ENCODE measurements around the gene G6PD.
"Not testable (repeated sequence)": the region's sequence is repeated elsewhere in the genome, so short reads cannot be mapped to it uniquely, and the experiment has no call there.

G6PD gene

DNA sequence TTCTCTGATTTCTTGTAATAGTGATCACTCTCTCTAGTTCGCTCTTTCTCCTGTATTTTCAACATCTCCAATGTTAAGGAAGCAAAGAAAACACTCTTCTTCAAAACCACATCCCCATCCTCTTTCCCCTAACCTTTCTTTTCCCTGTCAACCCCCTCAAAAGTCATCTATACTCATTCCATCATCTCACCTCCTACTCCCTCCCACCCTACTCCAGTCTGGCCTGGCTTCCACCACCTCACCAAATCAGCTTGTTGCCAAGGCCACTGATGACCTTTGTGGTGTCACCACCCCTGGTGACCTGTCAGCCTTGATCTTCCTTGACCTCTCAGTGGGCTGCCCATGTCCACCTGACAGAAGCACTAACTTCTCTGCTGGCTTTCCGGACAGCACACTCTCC lies 32.9 kb downstream of the G6PD start:
- DNase-seq = no peak

DNA sequence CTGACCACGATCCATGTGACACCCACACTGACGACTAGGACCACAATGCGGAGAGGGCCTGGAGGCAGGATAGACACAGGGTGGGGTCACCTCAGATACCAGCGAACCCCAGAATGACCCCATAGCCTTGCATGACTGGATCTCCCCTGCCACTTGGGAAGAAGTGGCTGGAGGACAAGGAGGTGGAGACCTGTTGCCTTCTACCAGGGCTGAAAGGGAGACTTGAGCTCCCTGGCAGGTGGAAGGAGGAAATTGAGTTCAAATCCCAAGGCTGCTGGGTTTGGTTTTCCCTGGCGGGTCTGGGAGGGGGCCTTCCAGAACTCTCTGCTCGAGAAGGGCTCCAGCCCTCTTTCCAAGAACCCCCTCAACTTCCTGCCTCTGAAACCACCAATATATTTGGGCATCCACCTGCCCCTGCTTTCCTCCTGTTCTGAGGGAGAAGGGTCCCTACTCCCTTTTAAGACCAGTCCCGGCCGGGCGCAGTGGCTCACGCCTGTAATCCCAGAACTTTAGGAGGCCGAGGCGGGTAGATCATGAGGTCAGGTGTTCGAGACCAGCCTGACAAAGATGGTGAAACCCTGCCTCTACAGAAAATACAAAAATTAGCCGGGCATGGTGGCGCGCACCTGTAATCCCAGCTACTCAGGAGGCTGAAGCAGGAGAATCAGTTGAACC lies 33.6 kb downstream of the G6PD start:
- no peak for DNase-seq

DNA sequence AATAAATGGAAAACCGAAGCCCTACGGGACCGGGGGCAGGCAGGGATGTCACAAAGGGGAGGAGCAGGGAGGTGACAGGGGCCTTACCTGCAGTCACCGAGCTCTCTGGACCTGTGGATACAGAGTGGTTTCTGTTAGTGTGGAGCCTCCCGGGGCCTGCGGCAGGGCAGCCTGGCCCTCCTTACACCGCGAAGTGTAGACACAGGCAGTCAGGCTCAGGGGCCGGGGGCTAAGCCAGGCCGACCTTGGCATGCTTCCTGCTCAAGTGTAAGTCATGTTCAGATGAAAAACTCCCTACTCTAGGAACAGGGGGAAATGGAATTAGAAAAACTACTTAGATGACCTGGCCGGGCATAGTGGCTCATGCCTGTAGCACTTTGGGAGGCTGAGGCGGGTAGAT lies 34.9 kb downstream of the G6PD start:
- DNase-seq = no peak

DNA sequence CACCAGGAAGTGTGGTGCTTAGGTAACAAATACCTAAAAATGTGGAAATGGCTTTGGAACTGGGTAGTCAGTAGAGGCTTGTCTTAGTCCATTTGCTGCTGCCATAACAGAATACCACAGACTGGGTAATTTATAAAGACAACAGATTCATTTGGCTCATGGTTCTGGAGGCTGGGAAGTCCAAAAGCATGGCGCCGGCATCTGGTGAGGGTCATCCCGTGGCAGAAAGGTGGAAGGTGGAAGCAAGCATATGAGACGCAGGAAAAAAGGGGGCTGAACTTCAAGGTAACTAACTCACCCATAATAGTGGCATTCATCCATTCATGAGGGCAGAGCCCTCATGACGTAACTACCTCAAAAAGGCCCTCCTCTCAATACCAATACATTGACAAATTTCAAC lies 37.2 kb downstream of the G6PD start:
- DNase-seq = no peak

DNA sequence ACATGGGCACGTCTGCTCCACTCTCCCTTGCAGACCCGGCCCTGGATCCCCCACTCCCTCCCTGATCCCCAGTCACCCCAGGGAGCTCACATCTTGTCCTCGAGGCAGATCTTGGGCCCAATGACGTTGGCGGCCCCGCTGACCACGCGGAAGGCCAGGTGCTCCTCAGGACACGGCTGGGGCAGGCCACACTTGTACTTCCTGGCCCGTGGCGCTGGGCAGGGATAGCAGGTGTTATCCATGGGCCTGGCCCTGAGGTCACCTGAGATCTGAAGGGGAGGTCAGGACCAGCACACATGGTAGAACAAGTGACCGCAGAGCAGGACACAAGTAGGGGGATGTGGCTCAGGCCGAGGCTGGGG lies 38.3 kb downstream of the G6PD start:
- no peak for DNase-seq

DNA sequence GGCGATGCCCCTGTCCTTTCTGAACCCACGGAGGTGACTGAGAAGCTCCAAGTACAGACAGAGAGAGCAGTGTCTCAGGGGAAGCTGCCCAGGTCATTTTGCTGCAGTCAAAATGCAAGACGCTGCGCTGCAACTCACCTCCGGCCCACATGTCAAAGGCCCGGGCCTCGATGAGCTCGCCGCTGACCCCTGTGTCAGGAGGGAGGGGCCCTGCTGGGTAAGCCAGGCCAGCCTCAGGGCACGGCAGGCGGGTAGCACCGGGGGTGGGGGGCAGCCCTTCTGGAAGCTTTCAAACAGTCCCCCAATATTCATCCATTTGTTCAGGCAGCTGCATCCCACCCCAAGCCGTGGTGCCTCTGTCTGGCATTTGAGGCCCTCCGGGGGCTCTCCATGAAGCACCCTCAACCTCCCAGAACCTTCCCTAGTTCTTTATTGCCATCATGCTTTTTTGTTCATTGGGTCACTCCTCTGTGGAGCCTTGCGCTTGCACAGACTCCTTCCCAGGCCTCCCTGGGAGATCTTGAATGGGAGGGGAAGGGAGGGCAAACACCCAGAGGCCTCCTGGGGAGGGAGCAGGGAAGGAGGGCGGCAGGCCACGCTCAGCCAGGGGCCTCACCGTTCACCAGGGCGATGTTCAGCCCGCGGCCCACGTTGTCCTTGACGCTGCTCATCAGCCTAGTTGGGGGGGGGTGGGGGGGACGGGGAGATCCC lies 38.8 kb downstream of the G6PD start:
- no peak for DNase-seq

DNA sequence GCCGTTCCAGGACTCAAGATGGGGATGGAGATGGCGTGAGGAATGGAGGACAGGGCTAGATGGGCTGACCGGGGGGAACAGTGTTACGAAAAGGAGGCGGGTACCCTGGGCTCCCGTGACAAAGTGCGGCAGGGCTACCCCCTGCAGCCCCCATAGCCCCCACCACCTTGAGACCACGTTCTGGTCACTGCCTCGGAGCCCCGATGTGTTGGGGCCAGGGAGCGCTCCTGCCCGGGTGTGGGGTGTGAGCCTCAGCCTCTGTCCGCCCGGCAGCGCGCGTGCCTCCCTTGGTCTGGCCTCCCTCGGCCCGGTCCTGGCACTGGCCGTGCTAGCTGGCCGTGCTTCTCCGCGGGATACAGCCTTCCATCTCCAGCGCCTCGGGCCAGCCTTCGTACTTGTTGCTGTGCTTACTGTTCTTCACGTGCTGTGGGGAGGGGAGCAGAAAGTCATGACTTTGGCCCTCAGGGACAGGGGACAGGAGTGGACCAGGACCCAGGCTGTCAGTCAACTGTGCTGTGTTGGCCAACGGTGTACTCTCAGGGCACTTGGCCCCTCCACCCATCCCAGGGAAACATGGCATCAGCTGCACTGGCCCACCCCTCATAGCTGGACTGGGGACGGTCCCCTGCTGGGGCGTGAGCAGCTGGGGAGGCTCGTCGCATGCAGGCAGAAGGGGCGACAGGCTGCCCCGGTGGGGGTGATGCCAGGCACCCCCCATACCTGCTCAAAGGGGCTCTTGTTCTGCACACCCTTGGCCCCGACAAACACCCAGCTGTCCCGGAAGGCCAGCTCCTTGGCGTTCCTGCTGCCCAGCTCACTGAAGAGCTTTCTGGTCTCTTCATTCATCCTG lies 39.9 kb downstream of the G6PD start:
- DNase-seq = no peak

DNA sequence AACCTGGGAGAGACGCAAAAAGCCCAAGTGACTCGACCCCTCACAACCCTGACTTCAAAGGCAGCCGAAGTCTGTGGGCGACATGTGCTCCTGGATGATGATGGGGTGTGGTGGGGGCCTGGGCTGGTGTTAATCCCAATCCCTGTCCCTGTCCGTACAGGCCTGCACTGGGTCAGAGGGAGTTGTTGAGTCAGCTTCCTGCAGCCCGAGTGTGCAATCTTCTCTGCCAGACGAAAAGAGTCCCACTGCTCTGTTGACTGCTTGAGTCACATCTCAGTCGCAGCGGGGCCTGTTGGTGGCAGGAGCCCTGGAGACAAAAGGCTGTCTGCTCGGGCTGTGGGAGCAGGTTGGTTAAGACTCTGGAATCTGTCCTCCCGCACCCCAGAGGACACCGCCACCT lies 40.9 kb downstream of the G6PD start:
- DNase-seq = no peak

DNA sequence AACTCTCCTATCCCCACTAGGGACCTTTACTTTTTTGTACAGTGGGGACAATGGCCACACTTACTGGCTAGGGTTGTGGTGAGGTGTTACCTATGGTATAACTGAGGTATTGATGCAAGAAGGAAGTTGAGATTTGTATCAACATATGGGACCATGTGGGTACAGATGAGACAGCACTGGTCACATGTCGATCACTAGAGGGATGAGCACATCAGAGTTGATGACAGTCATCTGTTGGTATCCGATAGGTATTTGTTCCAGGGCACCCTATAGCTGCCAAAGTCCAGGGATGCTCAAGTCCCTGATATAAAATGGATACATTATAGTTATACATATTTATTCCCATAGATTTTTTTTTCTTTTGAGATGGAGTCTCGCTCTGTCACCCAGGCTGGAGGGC lies 43.7 kb downstream of the G6PD start:
- DNase-seq = no peak

DNA sequence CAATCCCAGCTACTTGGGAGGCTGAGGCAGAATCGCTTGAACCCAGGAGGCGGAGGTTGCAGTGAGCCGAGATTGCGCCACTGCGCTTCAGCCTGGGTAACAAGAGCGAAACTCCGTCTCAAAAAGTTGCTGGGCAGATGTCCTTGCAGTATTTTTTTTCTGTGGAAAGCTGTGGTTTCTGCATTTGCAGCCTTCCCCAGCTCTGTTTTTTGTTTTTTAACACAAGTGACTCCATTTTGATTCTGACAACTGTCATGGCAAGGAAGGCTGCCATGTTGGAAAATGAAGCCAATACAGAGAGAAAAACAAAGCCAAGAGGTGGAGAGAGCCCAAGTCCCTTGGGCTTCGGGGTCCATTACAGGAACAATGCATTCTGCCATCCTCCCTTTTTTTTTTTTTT lies 44.5 kb downstream of the G6PD start:
- no peak for DNase-seq

DNA sequence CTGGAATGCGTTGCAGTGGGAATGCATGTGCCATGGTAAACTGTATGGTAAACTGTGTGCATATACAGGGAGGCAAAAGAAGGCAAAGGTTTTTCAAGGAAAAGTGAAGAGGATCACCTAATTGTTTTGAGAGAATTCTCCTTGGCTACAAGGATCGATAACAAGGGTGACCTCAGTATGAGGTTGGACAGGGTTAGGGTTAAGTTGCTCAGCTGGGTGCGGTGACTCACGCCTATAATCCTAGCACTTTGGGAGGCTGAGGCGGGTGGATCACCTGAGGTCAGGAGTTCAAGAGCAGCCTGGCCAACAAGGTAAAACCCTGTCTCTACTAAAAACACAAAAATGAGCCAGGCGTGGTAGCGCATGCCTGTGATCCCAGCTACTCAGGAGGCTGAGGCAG lies 45.2 kb downstream of the G6PD start:
- DNase-seq = not testable (repeated sequence)

DNA sequence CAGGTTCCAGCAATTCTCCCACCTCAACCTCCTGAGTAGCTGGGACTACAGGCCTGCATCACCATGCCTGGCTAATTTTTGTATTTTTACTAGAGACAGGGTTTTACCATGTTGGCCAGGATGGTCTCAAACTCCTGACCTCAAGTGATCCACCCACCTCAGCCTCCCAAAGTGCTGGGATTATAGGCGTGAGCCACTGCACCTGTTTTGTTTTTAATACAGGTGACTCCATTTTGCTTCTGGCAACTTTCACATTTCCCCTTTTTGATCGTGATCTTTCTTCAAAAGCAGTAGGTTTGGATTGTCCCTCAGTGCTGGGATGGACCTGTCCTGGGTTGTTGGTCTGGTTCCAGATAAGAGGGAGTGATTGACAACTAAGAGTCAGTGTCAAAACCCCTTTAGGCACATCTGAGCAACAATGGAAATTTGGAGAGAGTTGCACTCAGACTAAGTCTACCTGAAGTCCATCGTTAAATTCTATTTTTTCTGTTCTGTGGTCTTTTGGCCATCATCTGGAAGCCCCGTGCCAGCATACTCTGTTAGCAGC lies 50.0 kb downstream of the G6PD start:
- not testable (repeated sequence) for DNase-seq

DNA sequence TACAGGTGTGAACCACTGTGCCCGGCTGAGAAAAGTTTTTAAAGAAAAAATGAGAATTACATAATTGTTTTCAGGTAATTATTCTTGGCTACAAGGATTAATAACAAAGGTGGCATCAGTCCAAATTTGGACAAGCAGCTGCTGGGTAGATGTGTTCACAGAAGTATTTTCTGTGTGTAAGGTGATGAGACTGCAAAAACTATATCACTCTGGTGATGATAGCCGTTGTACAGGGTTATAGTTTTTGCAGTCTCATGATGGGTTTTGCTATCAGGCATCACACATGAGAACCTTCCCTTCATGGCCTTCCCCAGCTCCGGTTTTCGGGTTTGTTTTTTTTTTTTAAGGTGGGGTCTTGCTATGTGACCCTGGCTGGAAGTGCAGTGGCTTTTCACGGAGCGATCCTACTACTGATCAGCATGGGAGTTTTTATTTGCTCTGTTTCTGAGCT lies 51.1 kb downstream of the G6PD start:
- no peak for DNase-seq

DNA sequence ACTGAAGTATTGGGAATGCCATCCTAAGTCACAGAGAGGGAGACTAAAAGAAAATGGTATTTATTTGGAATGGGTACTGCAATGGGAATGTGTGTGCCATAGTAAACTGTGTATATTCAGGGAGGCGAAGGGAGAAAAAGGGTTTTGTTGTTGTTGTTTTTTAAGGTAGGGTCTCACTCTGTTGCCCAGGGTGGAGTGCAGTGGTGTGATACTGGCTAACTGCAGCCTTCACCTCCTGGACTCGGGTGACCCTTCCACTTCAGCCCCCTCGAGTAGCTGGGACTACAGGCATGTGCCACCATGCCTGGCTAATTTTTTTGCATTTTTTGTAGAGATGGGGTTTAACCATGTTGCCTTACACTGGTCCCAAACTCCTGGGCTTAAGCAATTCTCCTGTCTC lies 51.9 kb downstream of the G6PD start:
- DNase-seq = no peak

DNA sequence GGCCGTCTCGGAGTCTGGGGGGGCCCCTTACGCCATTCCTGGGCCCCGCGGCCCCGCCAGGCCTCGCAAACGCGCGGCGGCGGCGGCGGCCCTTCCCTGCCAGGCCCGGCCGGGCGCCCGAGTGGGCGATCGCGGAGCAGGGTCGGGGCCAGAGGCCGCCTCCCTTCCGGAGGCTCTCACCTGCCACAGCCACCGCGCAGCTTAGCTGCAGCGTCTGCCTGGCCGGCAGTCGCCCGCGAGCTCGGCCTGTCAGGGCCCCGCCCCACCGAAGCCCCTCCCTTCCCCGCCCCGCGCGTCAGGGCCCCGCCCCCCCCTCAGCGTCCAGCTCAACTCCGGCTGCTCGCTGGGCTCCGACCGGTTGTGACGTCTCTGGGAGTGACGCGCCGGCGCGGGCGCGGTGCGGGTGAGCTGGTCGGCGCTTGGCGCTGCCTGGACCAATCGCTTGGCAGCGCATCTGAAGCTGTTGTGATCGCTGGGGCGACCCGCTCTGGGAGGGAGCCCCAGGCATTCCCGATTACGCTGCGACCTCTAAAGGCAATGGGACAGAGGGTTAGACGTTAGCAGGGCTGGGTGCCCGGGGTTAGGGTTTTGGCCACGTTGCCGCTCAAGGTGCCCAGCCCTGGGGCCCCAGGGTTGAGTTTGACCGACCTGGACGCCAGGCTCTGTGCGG lies 56.1 kb downstream of the G6PD start, which contains the start of gene SLC10A3:
Gene SLC10A3 (minus strand): TSS at position 216 of the 670 bp plus-strand sequence. CDS start 1,689 bp downstream, outside the sequence.
- DNase-seq = peak; percentile 90 to 97

DNA sequence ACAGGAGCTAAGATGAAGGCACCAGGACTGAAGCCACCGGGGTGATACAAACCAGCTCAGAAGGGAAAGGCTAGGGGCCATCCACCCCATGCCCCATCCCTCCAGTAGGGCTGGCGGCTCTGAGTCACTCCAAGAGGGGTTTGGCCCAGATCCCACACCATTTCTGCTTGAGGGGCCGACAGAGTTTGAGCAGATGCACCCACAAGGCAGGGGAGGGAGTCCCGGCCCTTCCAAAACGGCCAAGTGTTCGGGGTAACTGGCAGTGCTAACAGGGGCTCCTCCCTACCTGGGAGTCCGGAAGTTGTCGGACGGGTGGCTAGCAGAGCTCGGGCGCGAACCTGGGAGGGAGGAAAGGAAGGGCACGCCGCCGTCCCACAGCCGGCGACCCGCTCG lies 56.6 kb downstream of the G6PD start:
- peak; percentile 13 to 24 for DNase-seq

DNA sequence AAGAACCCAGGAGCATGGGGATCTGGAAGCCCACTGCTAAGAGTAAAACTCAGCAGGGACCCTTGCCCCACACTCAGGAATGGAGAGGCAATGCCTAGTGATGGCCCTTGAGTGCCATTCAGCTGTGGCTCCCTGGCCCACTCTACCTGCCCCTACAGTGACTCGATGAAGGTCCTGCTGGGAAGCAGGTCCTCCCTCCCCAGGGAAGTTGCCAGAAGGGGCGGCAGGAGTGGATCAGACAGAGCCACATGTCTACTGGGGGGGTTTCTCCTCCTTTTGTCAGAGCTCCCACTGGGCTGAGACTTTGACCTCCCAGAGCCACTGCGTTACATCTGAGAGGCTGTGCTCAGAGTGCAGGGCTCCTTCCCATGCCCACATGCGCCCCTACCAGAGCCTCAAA lies 57.5 kb downstream of the G6PD start:
- no peak for DNase-seq

DNA sequence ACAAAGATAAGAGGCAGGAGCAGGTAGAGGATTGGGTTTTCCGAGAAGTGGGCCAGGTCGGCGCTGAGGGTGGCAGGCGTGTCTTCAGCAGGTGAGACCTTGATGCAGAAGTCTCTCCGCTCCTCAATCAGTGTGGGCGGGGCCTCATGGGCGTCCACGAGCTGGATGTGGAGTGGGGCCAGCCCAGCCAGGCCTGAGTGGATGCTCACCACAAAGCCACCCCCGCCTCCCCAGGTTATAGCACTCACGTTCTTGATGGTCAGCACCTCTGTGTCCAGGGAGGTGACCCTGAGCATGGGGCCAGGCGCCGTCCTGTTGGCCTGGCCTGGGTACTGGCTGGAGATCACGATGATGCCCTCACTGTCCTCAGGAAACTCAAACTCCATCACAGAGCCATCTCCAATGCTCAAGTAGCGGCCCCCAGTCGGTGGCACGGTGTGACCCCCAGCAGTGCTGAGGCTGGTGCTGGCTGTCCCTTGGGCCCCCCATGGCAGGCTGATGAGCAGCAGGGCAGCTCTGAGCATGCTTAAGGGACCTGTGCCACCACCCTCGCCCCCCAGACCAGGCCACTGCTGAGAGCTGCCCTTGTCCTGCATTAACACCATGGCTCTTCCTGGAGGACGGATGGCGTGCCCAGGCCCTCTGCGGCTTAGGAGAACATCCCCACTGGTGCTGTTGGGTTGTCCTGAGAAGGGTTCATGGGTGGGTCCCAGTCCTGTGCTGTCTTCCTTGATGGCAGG lies 58.1 kb downstream of the G6PD start:
- DNase-seq = no peak

DNA sequence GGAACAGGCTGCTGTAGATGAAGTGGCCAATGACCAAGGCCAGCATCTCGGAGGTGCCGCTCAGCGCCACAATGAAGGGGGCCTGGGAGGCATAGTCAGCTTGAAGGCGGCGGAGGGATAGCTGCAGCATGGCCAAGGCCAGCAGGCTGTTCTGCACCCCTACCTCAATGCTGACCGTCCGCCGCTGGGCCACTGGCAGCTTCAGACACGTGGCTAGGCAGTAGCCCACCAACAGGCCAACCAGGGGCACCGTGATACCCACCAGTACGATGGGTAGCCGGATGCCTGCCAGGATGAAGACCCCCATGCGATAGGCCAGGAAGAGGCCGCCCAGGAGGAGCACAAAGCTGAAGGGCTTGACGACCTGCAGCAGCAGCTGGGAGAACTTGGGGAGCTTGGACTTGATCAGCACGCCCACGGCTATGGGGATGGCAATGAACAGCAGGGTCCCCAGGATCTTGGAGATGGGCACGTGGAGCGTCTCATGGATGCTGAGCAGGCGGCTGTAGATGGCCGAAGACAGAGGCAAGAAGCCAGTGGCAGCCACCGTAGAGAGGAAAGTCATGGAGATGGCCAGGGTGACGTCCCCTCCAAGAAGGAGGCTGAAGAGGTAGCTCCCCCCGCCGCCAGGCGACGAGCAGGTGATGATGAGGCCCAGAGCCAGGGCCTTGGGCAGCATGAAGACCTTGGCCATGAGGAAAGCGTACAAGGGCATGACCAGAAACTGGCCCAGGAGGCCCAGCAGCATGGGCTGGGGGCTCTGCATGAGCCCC lies 58.9 kb downstream of the G6PD start:
- no peak for DNase-seq

DNA sequence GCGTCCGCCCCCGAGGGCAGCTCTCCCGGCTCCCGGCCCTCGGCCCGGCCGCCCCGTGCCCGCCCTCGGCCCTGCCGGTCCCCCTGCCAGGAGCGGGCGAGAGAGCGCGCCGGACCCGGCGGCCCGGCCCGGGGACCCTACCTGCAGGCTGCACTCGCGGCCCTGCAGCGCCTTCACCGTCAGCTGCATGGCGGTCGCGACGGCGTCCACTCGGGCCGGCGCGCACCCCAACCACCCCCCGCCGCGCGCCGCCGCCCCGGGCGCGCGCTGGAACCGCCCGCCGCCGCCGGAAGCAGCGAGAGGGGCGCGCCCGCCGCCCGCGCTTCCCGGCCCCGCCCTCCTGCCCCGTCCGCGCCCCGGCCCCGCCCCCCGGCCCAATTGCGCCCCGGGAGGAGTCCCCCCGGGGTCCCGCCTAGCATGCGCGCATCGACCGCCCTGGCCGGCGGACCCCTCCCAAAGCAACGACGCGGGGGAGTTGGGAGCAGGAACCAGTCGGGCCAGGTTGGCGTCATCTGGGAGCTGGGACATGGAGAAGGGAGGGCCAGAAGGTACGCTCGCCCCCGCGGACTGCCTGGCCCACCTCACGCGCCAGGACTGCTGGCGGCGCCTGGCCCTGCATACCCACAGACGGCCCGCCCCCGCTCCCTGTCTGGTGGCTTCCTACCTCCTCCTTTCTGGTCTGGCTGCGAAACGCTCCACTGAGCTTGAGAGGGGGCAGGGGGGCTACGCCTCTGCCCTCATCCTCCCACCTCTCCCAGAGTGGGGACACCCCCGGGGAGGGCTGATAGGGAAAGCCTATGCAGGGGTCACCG lies 60.0 kb downstream of the G6PD start, which contains the start of gene UBL4A:
Gene UBL4A (minus strand): TSS at position 220 of the 812 bp plus-strand sequence. CDS start 31 bp downstream, at position 189.
- peak; percentile 43 to 63 for DNase-seq

All from NCI-H524 (cell line).